Erythroblast (primary cell): ENCODE measurements around the gene ARHGEF7.

ENCODE experiments used
- DNase-seq, 2 experiments: peaks; one replicate each; lab custom pipeline; 2025; lab: John Stamatoyannopoulos, UW
- GATA1 ChIP-seq: IDR thresholded peaks from 2 replicates; pipeline ENCODE4 v1.6.1; 2011; ENCODE audit warnings: low read depth, mild to moderate bottlenecking, control low read depth, low read length, moderate library complexity
- POLR2A ChIP-seq: IDR thresholded peaks from 2 replicates; pipeline ENCODE4 v1.6.1; 2011; ENCODE audit warnings: mild to moderate bottlenecking, low read length

The ARHGEF7 gene

GRCh38 chr13:111269508-111269907 lies 154.4 kb downstream of the ARHGEF7 start:
- TF ChIP-seq POLR2A (no peak), GATA1 (no peak)
- DNase-seq = no peak

DNA sequence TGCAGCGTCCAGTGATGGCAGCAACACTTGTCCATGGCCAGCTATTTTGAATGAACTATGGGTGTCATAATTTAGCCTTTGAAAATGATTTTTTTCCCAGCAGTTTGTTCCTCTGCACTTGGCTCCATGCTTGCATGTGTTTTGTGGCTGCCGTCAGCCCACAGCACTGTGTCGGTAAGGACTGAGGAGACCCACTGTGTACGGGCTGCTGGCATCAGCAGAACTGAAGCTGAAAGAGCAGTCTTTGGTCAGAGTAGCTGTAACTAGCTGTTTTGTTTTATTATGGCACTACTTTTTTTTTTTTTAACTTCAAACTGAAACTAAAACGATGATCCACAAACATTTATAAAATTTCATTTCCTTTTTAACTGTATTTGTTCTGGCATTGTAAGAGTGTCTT lies 155.0 kb downstream of the ARHGEF7 start:
- no peak for DNase-seq
- TF ChIP-seq GATA1 (no peak), POLR2A (no peak)

GRCh38 chr13:111270765-111271698 lies 155.9 kb downstream of the ARHGEF7 start:
- DNase-seq = no peak
- no peak for TF ChIP-seq GATA1
- TF ChIP-seq POLR2A = no peak

DNA sequence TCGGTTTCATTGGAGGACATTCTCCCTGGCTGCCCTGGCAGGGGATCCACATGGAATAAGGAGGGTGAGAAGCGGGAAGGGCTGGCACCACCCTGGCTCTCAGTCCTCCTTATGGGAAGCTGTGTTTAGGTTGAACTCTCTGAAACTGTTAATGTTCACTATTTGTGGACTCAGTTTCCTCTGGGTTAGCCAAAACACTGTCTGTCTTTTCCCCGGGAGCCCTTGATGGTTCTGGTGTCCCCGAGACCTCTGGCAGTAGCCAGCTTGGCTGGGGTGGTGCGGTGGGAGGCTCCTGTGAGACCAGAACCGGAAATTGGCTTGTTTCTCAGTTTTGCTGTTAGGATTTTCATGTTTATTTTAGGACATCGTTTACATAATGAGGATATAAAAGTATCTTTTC lies 157.0 kb downstream of the ARHGEF7 start:
- TF ChIP-seq GATA1 (no peak), POLR2A (no peak)
- DNase-seq = no peak

- TF ChIP-seq GATA1 (no peak), POLR2A (no peak)
- no peak for DNase-seq
Observed at GRCh38 chr13:111275382-111275781, 160.3 kb downstream of the ARHGEF7 start.

GRCh38 chr13:111275995-111276618 lies 161.0 kb downstream of the ARHGEF7 start:
- TF ChIP-seq POLR2A (no peak), GATA1 (no peak)

GRCh38 chr13:111278258-111278657 lies 163.1 kb downstream of the ARHGEF7 start:
- no peak for DNase-seq
- TF ChIP-seq GATA1 (no peak), POLR2A (no peak)

More at GRCh38 chr13:111275995-111276618, 161.0 kb downstream of the ARHGEF7 start:
- DNase-seq = no peak

- no peak for DNase-seq
- TF ChIP-seq POLR2A (no peak), GATA1 (no peak)
Observed at GRCh38 chr13:111278743-111279652, 163.9 kb downstream of the ARHGEF7 start.

DNA sequence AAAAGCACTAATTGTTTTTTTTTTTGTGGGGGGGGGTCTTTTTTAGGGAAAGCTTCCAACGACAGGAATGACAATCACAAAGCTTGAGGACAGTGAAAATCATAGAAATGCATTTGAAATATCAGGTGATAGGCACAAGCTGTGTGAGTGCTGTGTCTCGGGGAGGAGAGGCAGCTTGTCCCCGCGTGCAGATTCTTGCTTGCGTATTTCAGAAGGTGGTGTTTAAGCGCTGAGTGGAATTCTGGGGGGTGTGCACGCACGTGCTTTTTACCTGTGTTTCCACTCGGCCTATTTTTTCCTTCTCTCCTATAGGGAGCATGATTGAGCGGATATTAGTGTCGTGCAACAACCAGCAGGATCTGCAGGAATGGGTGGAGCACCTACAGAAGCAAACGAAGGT lies 165.1 kb downstream of the ARHGEF7 start:
- TF ChIP-seq GATA1 = no peak
- TF ChIP-seq POLR2A = no peak
- no peak for DNase-seq

DNA sequence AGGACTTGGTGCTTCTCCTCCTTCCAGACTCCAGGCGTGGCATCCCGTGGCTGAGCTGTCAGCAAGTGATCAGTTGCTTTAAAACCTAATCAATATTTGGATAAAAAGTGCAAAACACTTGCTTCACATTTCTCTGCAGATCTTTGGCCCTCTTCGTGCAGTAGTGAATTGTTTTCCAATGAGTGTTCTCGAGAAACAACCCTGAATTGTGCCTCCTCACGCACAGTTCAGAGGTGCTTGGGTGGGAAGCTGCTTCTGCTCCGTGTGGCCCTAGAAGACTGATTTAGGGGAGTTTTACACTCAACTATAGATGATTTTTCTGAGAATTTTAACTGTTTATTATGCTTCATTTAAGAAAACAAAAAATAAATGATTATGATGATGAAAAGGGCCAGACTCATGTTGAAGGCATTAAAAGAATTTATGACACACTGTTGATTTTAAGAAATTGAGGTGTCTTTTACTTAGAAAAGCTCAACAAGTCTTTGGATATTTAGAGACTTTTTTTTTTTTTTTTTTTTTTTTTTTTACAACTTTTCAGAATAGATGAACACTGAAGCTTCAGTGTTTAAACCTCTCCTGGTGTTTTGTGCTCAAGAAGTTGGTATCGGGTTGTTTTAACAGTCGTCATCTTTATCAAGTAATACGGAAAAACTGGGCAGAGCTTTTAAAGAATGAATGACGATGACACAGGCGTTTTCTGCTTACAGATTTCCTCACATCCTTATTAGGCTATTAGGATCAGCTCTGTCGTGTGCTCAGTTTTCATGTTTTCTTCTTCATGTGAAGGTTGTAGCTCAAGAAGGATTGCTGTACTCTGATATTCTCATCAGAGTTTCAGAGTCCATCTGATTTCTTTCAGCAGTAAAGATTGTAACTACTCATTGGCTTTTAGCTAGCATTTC lies 165.8 kb downstream of the ARHGEF7 start:
- no peak for TF ChIP-seq POLR2A
- TF ChIP-seq GATA1 = no peak
- DNase-seq = no peak

GRCh38 chr13:111281751-111282311 lies 166.7 kb downstream of the ARHGEF7 start:
- DNase-seq = no peak
- no peak for TF ChIP-seq POLR2A
- TF ChIP-seq GATA1 = no peak

DNA sequence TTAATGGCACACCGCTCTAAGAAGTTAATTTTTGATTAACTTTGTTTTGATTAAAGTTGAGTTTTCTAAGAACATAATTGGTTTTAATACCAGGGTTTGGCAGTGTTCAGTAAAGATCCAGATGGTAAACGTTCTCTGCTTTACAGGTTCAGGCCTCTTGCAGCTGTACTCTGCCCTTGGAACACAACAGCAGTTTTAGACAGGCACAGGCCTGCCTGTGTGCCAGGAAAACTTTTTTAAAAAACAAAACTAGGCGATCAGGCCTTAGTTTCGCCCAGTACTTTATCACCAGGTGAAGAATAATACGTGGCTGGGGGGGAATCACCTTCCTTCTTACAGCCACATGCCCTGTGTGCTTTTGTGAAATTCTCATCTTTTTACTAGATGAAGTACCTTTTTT lies 167.3 kb downstream of the ARHGEF7 start:
- no peak for TF ChIP-seq GATA1
- TF ChIP-seq POLR2A = no peak
- DNase-seq = no peak
